GM12878 (cell line): Measurements from ENCODE around the gene SYT10. TPM values are rescaled to one million over a fixed set of nuclear protein-coding genes. Genes with fewer than 3 reads are reported as not detected.

Experiments used
- ATAC-seq: fragments of 200-7000 bp; cut with Tn5 transposase; 3 replicates; pipeline ENCODE4 v1.9.1; 2020; ENCODE audit warnings: mild to moderate bottlenecking, moderate library complexity
- BruUV-seq: library from RNA; stranded (reverse); fragments of 400-500 nt; replicated peaks from 2 replicates; lab custom pipeline; 2021; lab: Mats Ljungman, UMichigan
- CTCF ChIA-PET: fragments of 300-600 bp; sonication (Branson Sonifier 250); formaldehyde crosslinking; extraction: SDS; loops from one replicate; lab custom pipeline; 2021; ENCODE audit warnings: inconsistent platforms; lab: Yijun Ruan, JAX
- POLR2A ChIA-PET: fragments of 350-600 bp; formaldehyde crosslinking; extraction: SDS; loops from one replicate; lab custom pipeline; 2021; ENCODE audit warnings: inconsistent platforms; lab: Charles Lee
- RAD21 ChIA-PET: fragments of 300-600 bp; sonication (Branson Sonifier 250); formaldehyde crosslinking; loops from one replicate; lab custom pipeline; 2023; ENCODE audit warnings: antibody characterized with exemption; ENCODE audit not compliant: unreplicated experiment; lab: Charles Lee
- SMC1A ChIA-PET: fragments of 300-600 bp; sonication (Branson Sonifier 250); formaldehyde crosslinking; loops from one replicate; lab custom pipeline; 2023; ENCODE audit not compliant: unreplicated experiment, uncharacterized antibody; lab: Charles Lee
- DNase-seq: peaks from one replicate; pipeline ENCODE4 v3.0.0-alpha.2; 2011; ENCODE audit warnings: low read depth, low spot score
- FAIRE-seq: peaks from 3 replicates; lab custom pipeline; 2011; peaks lifted over from hg19 to GRCh38; lab: Jason Lieb, UNC
- H2AFZ ChIP-seq: 2 replicates; pipeline ENCODE4 v1.6.0; 2011; ENCODE audit warnings: low read depth, low read length, control low read depth; ENCODE audit not compliant: control insufficient read depth
- H3K27ac ChIP-seq: 2 replicates; pipeline ENCODE4 v1.5.1; 2011; ENCODE audit warnings: control low read depth; ENCODE audit not compliant: control insufficient read depth, insufficient read depth
- H3K27me3 ChIP-seq, 2 experiments: replicated peaks in 1 of 2; 2 replicates each; pipeline versions ENCODE4 v1.6.0 to v1.6.1; 2011; ENCODE audit warnings: low read length in 1 of 2; ENCODE audit not compliant: control insufficient read depth in 2 of 2, insufficient read depth in 2 of 2
- H3K36me3 ChIP-seq, 2 experiments: 2 replicates each; pipeline ENCODE4 v1.5.1; 2011; ENCODE audit warnings: low read length in 1 of 2; ENCODE audit not compliant: control insufficient read depth in 2 of 2, insufficient read depth in 2 of 2
- H3K4me1 ChIP-seq: 2 replicates; pipeline ENCODE4 v1.6.1; 2011; ENCODE audit warnings: mild to moderate bottlenecking, low read length, moderate library complexity, mixed read lengths; ENCODE audit not compliant: control insufficient read depth, insufficient read depth
- H3K4me2 ChIP-seq: 2 replicates; pipeline ENCODE4 v1.6.0; 2011; ENCODE audit warnings: control low read depth; ENCODE audit not compliant: control insufficient read depth, insufficient read depth
- H3K4me3 ChIP-seq: fragments of 200-600 bp; sonication (generic); 2 replicates; pipeline ENCODE4 v1.5.1; 2016
- H3K79me2 ChIP-seq: 2 replicates; pipeline ENCODE4 v1.6.0; 2011; ENCODE audit warnings: low read length; ENCODE audit not compliant: control insufficient read depth, insufficient read depth
- H3K9ac ChIP-seq: 2 replicates; pipeline ENCODE4 v1.8.0; 2011; ENCODE audit warnings: low read length, control low read depth, mixed read lengths; ENCODE audit not compliant: control insufficient read depth, insufficient read depth
- H3K9me3 ChIP-seq: replicated peaks from 3 replicates; pipeline ENCODE4 v1.5.1; 2011; ENCODE audit warnings: mild to moderate bottlenecking, low read length; ENCODE audit not compliant: control insufficient read depth, insufficient read depth
- H4K20me1 ChIP-seq: 2 replicates; pipeline ENCODE4 v1.6.0; 2011; ENCODE audit not compliant: control insufficient read depth, insufficient read depth
- ATF3 ChIP-seq: IDR thresholded peaks from 2 replicates; pipeline ENCODE4 v1.6.1; 2011; ENCODE audit warnings: low read depth, mild to moderate bottlenecking, low read length, moderate library complexity, borderline replicate concordance; ENCODE audit errors: extremely low read depth
- HDGF ChIP-seq: fragments of 450-650 bp; IDR thresholded peaks from 2 replicates; pipeline ENCODE4 v1.6.1; 2016; ENCODE audit warnings: antibody characterized with exemption
- JUNB ChIP-seq: IDR thresholded peaks from 2 replicates; pipeline ENCODE4 v1.6.1; 2016; ENCODE audit warnings: antibody characterized with exemption, mild to moderate bottlenecking
- NR2F1 ChIP-seq: fragments of 450-650 bp; conservative IDR thresholded peaks from 2 replicates; pipeline ENCODE4 v1.6.1; 2017; ENCODE audit warnings: mild to moderate bottlenecking
- POU2F2 ChIP-seq: IDR thresholded peaks from 3 replicates; pipeline ENCODE4 v1.6.1; 2011; ENCODE audit warnings: low read depth, mild to moderate bottlenecking, low read length, borderline replicate concordance
- TCF12 ChIP-seq: IDR thresholded peaks from 2 replicates; pipeline ENCODE4 v1.6.1; 2011; ENCODE audit warnings: low read depth, mild to moderate bottlenecking, low read length
- whole genome bisulfite sequencing: methylation state at CpG from one replicate; pipeline ENCODE4 v1.1.6; 2016; ENCODE audit warnings: low lambda C conversion rate; ENCODE audit not compliant: insufficient replicate concordance, insufficient coverage; ENCODE audit errors: missing lambda C conversion rate; 5-methylcytosine and 5-hydroxymethylcytosine counted together
- in situ Hi-C: fragments of 300-500 bp; cut with MboI; formaldehyde crosslinking; loops from 9 replicates; pipeline ENCODE4 v1.14.3; 2018; ENCODE audit warnings: mixed read lengths
- intact Hi-C: fragments of 100-400 bp; cut with micrococcal nuclease; formaldehyde crosslinking; loops from one replicate; pipeline ENCODE4 v1.14.2; 2022; ENCODE audit not compliant: unreplicated experiment
- polyA plus RNA-seq, 11 experiments: library from polyadenylated mRNA; depleted of rRNA in 4 of 11; unstranded in 6 of 11; stranded (reverse) in 5 of 11; fragments of >200 nt; fragmentation: Nextera tagmentation in 4 of 11; fragmentation: Illumina TruSeq in 1 of 11; extraction: Ambion mirVana in 4 of 11; extraction: Trizol in 1 of 11; gene quantifications; 1 replicate in 1 of 11; 2 replicates in 10 of 11; pipeline versions ENCODE4 v1.2.1 to v1.2.3, GENCODE V29; 2011 to 2016; ENCODE audit warnings: inconsistent platforms in 2 of 11, missing spikeins in 2 of 11, low read depth in 1 of 11
- total RNA-seq, 4 experiments: library from RNA; depleted of rRNA in 3 of 4; stranded (reverse); fragments of >200 nt in 3 of 4; fragmentation: Illumina TruSeq in 1 of 4; extraction: Trizol in 1 of 4; gene quantifications; 2 replicates each; pipeline versions ENCODE4 v1.2.1 to v1.2.3, GENCODE V29; 2013 to 2021
- TF ChIP-seq, protein P1 (sequence below): fragments of 450-650 bp; conservative IDR thresholded peaks from 2 replicates; pipeline ENCODE4 v1.6.1; 2017; ENCODE audit warnings: mild to moderate bottlenecking, moderate library complexity

The SYT10 gene
- total and polyA plus RNA-seq, 10 of the 15 experiments (the other 5 are each of a cell fraction or from before 2014, with no cell fraction given): 0.05 TPM; not detected in 9

DNA sequence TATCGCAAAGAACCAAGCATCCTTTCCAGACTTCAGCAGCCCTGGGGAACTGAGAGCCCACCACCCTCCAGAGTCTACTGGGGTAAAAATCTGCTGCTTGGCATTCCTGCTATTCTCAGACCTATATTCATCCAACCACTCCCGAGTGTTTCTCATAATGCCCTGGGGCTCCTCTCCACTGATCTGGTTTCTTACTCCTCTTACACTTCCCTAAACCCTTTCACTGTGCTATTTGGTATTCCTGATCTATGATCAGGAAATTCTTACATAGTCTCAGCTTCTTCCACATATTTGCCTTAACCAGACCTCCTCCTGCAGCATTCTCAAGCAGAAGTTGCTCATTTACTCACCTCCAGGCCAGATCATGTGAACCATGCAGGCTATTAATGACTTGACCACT lies 82.4 kb downstream of the SYT10 start:
- in situ Hi-C loops: no loop called here
- Histone ChIP-seq H3K27me3 (no peaks in the 10 kb centered on the region), H4K20me1 (no peaks in the 10 kb centered on the region), H3K4me1 (no peaks in the 10 kb centered on the region)
- no TSS peak for BruUV-seq
- TF ChIP-seq NR2F1 (no peak), HDGF (no peak), TCF12 (no peak), ATF3 (no peak), JUNB (no peak), POU2F2 (no peak)
- TF ChIP-seq, protein P1, sequence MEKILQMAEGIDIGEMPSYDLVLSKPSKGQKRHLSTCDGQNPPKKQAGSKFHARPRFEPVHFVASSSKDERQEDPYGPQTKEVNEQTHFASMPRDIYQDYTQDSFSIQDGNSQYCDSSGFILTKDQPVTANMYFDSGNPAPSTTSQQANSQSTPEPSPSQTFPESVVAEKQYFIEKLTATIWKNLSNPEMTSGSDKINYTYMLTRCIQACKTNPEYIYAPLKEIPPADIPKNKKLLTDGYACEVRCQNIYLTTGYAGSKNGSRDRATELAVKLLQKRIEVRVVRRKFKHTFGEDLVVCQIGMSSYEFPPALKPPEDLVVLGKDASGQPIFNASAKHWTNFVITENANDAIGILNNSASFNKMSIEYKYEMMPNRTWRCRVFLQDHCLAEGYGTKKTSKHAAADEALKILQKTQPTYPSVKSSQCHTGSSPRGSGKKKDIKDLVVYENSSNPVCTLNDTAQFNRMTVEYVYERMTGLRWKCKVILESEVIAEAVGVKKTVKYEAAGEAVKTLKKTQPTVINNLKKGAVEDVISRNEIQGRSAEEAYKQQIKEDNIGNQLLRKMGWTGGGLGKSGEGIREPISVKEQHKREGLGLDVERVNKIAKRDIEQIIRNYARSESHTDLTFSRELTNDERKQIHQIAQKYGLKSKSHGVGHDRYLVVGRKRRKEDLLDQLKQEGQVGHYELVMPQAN: no peak
- TF ChIP-seq, all 136 proteins: peak for 0
- CTCF ChIA-PET: no interaction called here
- intact Hi-C loops: no loop called here
- Histone ChIP-seq H3K9ac (no peak overlapping the region), H3K9me3 (no peaks in the 10 kb centered on the region), H3K36me3 (no peaks in the 10 kb centered on the region), H3K79me2 (no peaks in the 10 kb centered on the region), H3K4me2 (no peak overlapping the region), H3K27ac (no peak overlapping the region), H3K4me3 (no peak overlapping the region), H2AFZ (no peak overlapping the region)
- DNase-seq: no peak
- ATAC-seq: no peak
- 56% methylated on average over 2 of the region's 2 CpGs for WGBS
- SMC1A ChIA-PET: no interaction called here
- FAIRE-seq: no peak
- RAD21 ChIA-PET: no interaction called here
- POLR2A ChIA-PET: no interaction called here
